ENCODE data around the gene KRT20. TPM values are rescaled to one million over a fixed set of nuclear protein-coding genes. Genes with fewer than 3 reads are reported as not detected.

The KRT20 gene
- total RNA-seq, 4 donors from 2014 or later, result not detected

GRCh38 chr17:40848583-40849235, 36.3 kb downstream of the KRT20 start:
- no peak for TF ChIP-seq CTCF (IDR thresholded peaks at IDR 0.05)
- no peak for TF ChIP-seq EP300 (IDR thresholded peaks at IDR 0.05)
- TF ChIP-seq POLR2AphosphoS5 (IDR thresholded peaks at IDR 0.05), result no peak
- TF ChIP-seq POLR2A (IDR thresholded peaks at IDR 0.05), result no peak
- H3K27me3 ChIP-seq, result peaks cover 25% of the 10 kb centered on the region
- no peak overlapping the region for H3K4me3 ChIP-seq
- 77% methylated on average over 1 of the region's 1 CpG; no CpG with 5 or more reads in 1 of the 2 donors for WGBS, 2 donors (ENCODE audit: low coverage in 1 of 2)
- ATAC-seq, result no peak
- H3K36me3 ChIP-seq, result no peaks in the 10 kb centered on the region
- no peaks in the 10 kb centered on the region for H3K4me1 ChIP-seq
- no peak overlapping the region for H3K27ac ChIP-seq
- H3K9me3 ChIP-seq, result no peaks in the 10 kb centered on the region

- 62 to 83% methylated on average over 1 of the region's 1 CpG for WGBS, 2 donors (ENCODE audit: low coverage in 1 of 2)
- no peaks in the 10 kb centered on the region for H3K36me3 ChIP-seq
- peaks cover 35% of the 10 kb centered on the region for H3K27me3 ChIP-seq
- H3K27ac ChIP-seq, result no peak overlapping the region
- no peaks in the 10 kb centered on the region for H3K9me3 ChIP-seq
- H3K4me3 ChIP-seq, result no peak overlapping the region
- no peak for ATAC-seq
- H3K4me1 ChIP-seq, result no peaks in the 10 kb centered on the region
- TF ChIP-seq POLR2A (IDR thresholded peaks at IDR 0.05), result no peak
- no peak for TF ChIP-seq CTCF (IDR thresholded peaks at IDR 0.05)
- TF ChIP-seq EP300 (IDR thresholded peaks at IDR 0.05), result no peak
- no peak for TF ChIP-seq POLR2AphosphoS5 (IDR thresholded peaks at IDR 0.05)
Measured at GRCh38 chr17:40846515-40847144, 38.4 kb downstream of the KRT20 start.

GRCh38 chr17:40844671-40845107, 40.4 kb downstream of the KRT20 start:
- TF ChIP-seq CTCF (IDR thresholded peaks at IDR 0.05) (no peak), POLR2A (IDR thresholded peaks at IDR 0.05) (no peak), POLR2AphosphoS5 (IDR thresholded peaks at IDR 0.05) (no peak)
- Histone ChIP-seq H3K27ac (no peak overlapping the region), H3K4me1 (no peaks in the 10 kb centered on the region), H3K27me3 (peaks cover 24% of the 10 kb centered on the region), H3K4me3 (no peak overlapping the region), H3K36me3 (no peaks in the 10 kb centered on the region), H3K9me3 (no peaks in the 10 kb centered on the region)
- ATAC-seq, result no peak
- WGBS, 2 donors (ENCODE audit: low coverage in 1 of 2), result 59 to 83% methylated on average over 4 of the region's 4 CpGs

GRCh38 chr17:40843242-40843641, 41.8 kb downstream of the KRT20 start:
- ATAC-seq, result no peak
- WGBS, 2 donors (ENCODE audit: low coverage in 1 of 2), result 60 to 61% methylated on average over 2 to 3 of the region's 3 CpGs

More at GRCh38 chr17:40843242-40843641, 41.8 kb downstream of the KRT20 start:
- Histone ChIP-seq H3K4me3 (no peak overlapping the region), H3K27ac (no peak overlapping the region), H3K27me3 (peaks cover 19% of the 10 kb centered on the region), H3K36me3 (no peaks in the 10 kb centered on the region), H3K4me1 (no peaks in the 10 kb centered on the region), H3K9me3 (no peaks in the 10 kb centered on the region)
- TF ChIP-seq CTCF (IDR thresholded peaks at IDR 0.05), result no peak
- TF ChIP-seq POLR2A (IDR thresholded peaks at IDR 0.05), result no peak
- TF ChIP-seq EP300 (IDR thresholded peaks at IDR 0.05), result no peak
- TF ChIP-seq POLR2AphosphoS5 (IDR thresholded peaks at IDR 0.05), result no peak

Data from gastroesophageal sphincter (tissue), 4 donors.